A549 (cell line): ENCODE measurements around the gene RETREG1. TPM values are rescaled to one million over a fixed set of nuclear protein-coding genes. Genes with fewer than 3 reads are reported as not detected.

Experiments used
- ATAC-seq, 2 experiments: fragments of 200-7000 bp in 1 of 2; fragments of >200 bp in 1 of 2; cut with Nextera tagmentation in 1 of 2; cut with Tn5 transposase in 1 of 2; 3 replicates each; pipeline versions ENCODE4 v1.8.0 to v1.9.1; 2018 to 2020; ENCODE audit warnings: mild to moderate bottlenecking in 1 of 2, moderate library complexity in 1 of 2
- CTCF ChIA-PET: fragments of 300-600 bp; sonication (Branson Sonifier 250); formaldehyde crosslinking; extraction: SDS; loops from one replicate; lab custom pipeline; 2021; ENCODE audit warnings: antibody characterized with exemption, inconsistent platforms; lab: Yijun Ruan, JAX
- POLR2A ChIA-PET: fragments of 350-600 bp; formaldehyde crosslinking; extraction: SDS; loops from one replicate; lab custom pipeline; 2021; ENCODE audit warnings: antibody characterized with exemption, inconsistent platforms; lab: Yijun Ruan, JAX
- DNase-seq, 2 experiments: peaks; one replicate each; pipeline versions ENCODE4 v3.0.0 to v3.0.0-alpha.2; 2011 to 2016; ENCODE audit warnings: low read depth in 1 of 2, low spot score in 1 of 2
- FAIRE-seq: peaks from 2 replicates; lab custom pipeline; 2011; peaks lifted over from hg19 to GRCh38; lab: Jason Lieb, UNC
- H3K27ac ChIP-seq, 2 experiments: fragments of >200 bp; sonication (Bioruptor Twin); formaldehyde crosslinking; 3 replicates each; pipeline ENCODE4 v1.5.1; 2016 to 2017
- H3K4me1 ChIP-seq: fragments of >200 bp; sonication (Bioruptor Twin); formaldehyde crosslinking; 3 replicates; pipeline ENCODE4 v1.6.1; 2016
- H3K4me2 ChIP-seq: fragments of >200 bp; sonication (Bioruptor Twin); formaldehyde crosslinking; 3 replicates; pipeline ENCODE4 v1.6.1; 2016
- H3K4me3 ChIP-seq: fragments of >200 bp; sonication (Bioruptor Twin); formaldehyde crosslinking; 3 replicates; pipeline ENCODE4 v1.5.1; 2016
- H3K9me3 ChIP-seq: fragments of >200 bp; sonication (Bioruptor Twin); formaldehyde crosslinking; 3 replicates; pipeline ENCODE4 v1.6.1; 2016
- BHLHE40 ChIP-seq: IDR thresholded peaks from 2 replicates; pipeline ENCODE4 v1.6.1; 2012; ENCODE audit warnings: low read depth, low read length, inconsistent platforms
- CBX8 ChIP-seq: fragments of 200-600 bp; sonication (generic); IDR thresholded peaks from 2 replicates; pipeline ENCODE4 v1.6.1; 2016
- CEBPB ChIP-seq, 2 experiments: fragments of >200 bp in 1 of 2; sonication (Bioruptor Twin) in 1 of 2; formaldehyde crosslinking in 1 of 2; IDR thresholded peaks; 2 replicates each; pipeline ENCODE4 v1.6.1; 2012 to 2016
- CHD4 ChIP-seq: fragments of 200-600 bp; sonication (generic); IDR thresholded peaks from 2 replicates; pipeline ENCODE4 v1.6.1; 2016; ENCODE audit warnings: antibody characterized with exemption, mild to moderate bottlenecking, borderline replicate concordance
- EHF ChIP-seq: fragments of 250-450 bp; sonication (Bioruptor Pico); IDR thresholded peaks from 2 replicates; pipeline ENCODE4 v1.5.0; 2020; ENCODE audit warnings: mild to moderate bottlenecking
- FOSB ChIP-seq: fragments of 250-450 bp; sonication (Bioruptor Pico); IDR thresholded peaks from 2 replicates; pipeline ENCODE4 v1.5.0; 2020; ENCODE audit warnings: mild to moderate bottlenecking, moderate library complexity
- FOSL2 ChIP-seq, 2 experiments: fragments of 450-650 bp in 1 of 2; fragments of >200 bp in 1 of 2; sonication (Bioruptor Twin) in 1 of 2; formaldehyde crosslinking; IDR thresholded peaks; 2 replicates each; pipeline versions ENCODE4 v1.5.0 to v1.6.1; 2016 to 2020; ENCODE audit warnings: mild to moderate bottlenecking in 1 of 2, moderate library complexity in 1 of 2
- KDM1A ChIP-seq: fragments of 200-600 bp; sonication (generic); IDR thresholded peaks from 2 replicates; pipeline ENCODE4 v1.6.1; 2016; ENCODE audit warnings: low read depth, mild to moderate bottlenecking
- KDM5A ChIP-seq: fragments of 200-600 bp; sonication (generic); IDR thresholded peaks from 2 replicates; pipeline ENCODE4 v1.6.1; 2016; ENCODE audit warnings: antibody characterized with exemption, mild to moderate bottlenecking
- MAZ ChIP-seq: fragments of 150-350 bp; IDR thresholded peaks from 2 replicates; pipeline ENCODE4 v1.6.1; 2014; ENCODE audit warnings: antibody characterized with exemption, low read depth, low read length, borderline replicate concordance
- MYC ChIP-seq: IDR thresholded peaks from 2 replicates; pipeline ENCODE4 v1.6.1; 2012; ENCODE audit warnings: mild to moderate bottlenecking, inconsistent platforms, low read length, improper control_type of control experiment, borderline replicate concordance
- NFE2L2 ChIP-seq: fragments of 150-350 bp; conservative IDR thresholded peaks from 2 replicates; pipeline ENCODE4 v1.6.1; 2014; ENCODE audit warnings: low read length
- NR3C1 ChIP-seq: fragments of >200 bp; sonication (Bioruptor Twin); formaldehyde crosslinking; IDR thresholded peaks from 3 replicates; pipeline ENCODE4 v1.6.1; 2017
- RAD21 ChIP-seq, 2 experiments: fragments of >200 bp in 1 of 2; sonication (Bioruptor Twin) in 1 of 2; formaldehyde crosslinking in 1 of 2; IDR thresholded peaks in 1 of 2; conservative IDR thresholded peaks in 1 of 2; 2 replicates in 1 of 2; 3 replicates in 1 of 2; pipeline ENCODE4 v1.6.1; 2012 to 2018; ENCODE audit warnings: inconsistent platforms in 1 of 2
- RARB ChIP-seq: fragments of 250-450 bp; sonication (Bioruptor Pico); IDR thresholded peaks from 2 replicates; pipeline ENCODE4 v1.8.0; 2021; ENCODE audit warnings: mild to moderate bottlenecking, moderate library complexity
- RFX5 ChIP-seq: fragments of 450-650 bp; IDR thresholded peaks from 2 replicates; pipeline ENCODE4 v1.7.1; 2014; ENCODE audit warnings: antibody characterized with exemption, mild to moderate bottlenecking, moderate library complexity
- SREBF2 ChIP-seq: fragments of 450-650 bp; IDR thresholded peaks from 2 replicates; pipeline ENCODE4 v1.6.1; 2014; ENCODE audit warnings: mild to moderate bottlenecking, moderate library complexity
- TFCP2L1 ChIP-seq: fragments of 250-450 bp; sonication (Bioruptor Pico); IDR thresholded peaks from 2 replicates; pipeline ENCODE4 v1.5.0; 2021; ENCODE audit warnings: mild to moderate bottlenecking
- TP53 ChIP-seq: fragments of 250-450 bp; sonication (Bioruptor Pico); IDR thresholded peaks from 2 replicates; pipeline ENCODE4 v1.5.0; 2021; ENCODE audit warnings: mild to moderate bottlenecking, moderate library complexity
- ZFP36 ChIP-seq: fragments of 450-650 bp; IDR thresholded peaks from 2 replicates; pipeline ENCODE4 v1.6.1; 2014; ENCODE audit warnings: borderline replicate concordance; ENCODE audit not compliant: partially characterized antibody
- WGBS: methylation state at CpG from one replicate; pipeline ENCODE4 v1.1.6; 2017; ENCODE audit errors: missing lambda C conversion rate; 5-methylcytosine and 5-hydroxymethylcytosine counted together
- polyA plus RNA-seq, 4 experiments: library from polyadenylated mRNA; depleted of rRNA in 3 of 4; stranded (reverse); fragments of >200 nt; fragmentation: RNase III in 1 of 4; extraction: RNeasy Plus Mini Kit Qiagen cat#74134 plus additional on column Dnase treatment in 1 of 4; gene quantifications; 2 replicates in 3 of 4; 3 replicates in 1 of 4; pipeline ENCODE4 v1.2.3, GENCODE V29; 2011 to 2017
- TF ChIP-seq, protein P1 (sequence below): IDR thresholded peaks from 2 replicates; pipeline ENCODE4 v1.6.1; 2012; ENCODE audit warnings: low read depth, borderline replicate concordance
- TF ChIP-seq, protein P2 (sequence below): fragments of 450-650 bp; IDR thresholded peaks from 2 replicates; pipeline ENCODE4 v1.6.1; 2014; ENCODE audit warnings: antibody characterized with exemption
- TF ChIP-seq, protein P3 (sequence below): IDR thresholded peaks from 2 replicates; pipeline ENCODE4 v1.6.1; 2012
- TF ChIP-seq, protein P4 (sequence below): IDR thresholded peaks from 2 replicates; pipeline ENCODE4 v1.6.1; 2012
- TF ChIP-seq, protein P5 (sequence below): fragments of 150-350 bp; IDR thresholded peaks from 2 replicates; pipeline ENCODE4 v1.6.1; 2014; ENCODE audit warnings: low read depth, mild to moderate bottlenecking, low read length

RETREG1 gene
- polyA plus RNA-seq, 2 of the 4 experiments (the other 2 are of a cell fraction): 2.1 to 3.4 TPM

DNA sequence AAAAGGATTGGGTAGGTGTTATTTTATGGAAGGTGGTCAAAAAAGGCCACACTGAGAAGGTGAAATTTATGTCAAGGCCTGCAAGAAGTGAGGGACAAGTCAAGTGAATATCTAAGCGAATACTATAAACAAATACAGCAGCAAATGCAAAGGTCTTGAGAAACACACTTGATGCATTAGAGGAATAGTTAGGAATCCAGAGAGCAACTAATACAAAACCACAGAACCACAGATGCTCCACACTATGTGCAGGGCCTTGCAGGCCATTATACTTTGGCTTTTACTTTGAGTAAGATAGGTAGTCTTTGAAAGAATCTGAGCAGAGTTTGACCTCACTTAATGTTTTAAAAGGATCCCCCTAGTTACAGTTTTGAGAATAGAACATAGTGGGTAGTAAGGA, 155.8 kb downstream of the RETREG1 start (continued):
- no peak for TF ChIP-seq FOSB
- no peak for TF ChIP-seq ZFP36
- no peak for TF ChIP-seq KDM1A
- TF ChIP-seq CHD4: no peak
- TF ChIP-seq MAZ: no peak
- no peak for TF ChIP-seq CEBPB (IDR thresholded peaks at IDR 0.05)

DNA sequence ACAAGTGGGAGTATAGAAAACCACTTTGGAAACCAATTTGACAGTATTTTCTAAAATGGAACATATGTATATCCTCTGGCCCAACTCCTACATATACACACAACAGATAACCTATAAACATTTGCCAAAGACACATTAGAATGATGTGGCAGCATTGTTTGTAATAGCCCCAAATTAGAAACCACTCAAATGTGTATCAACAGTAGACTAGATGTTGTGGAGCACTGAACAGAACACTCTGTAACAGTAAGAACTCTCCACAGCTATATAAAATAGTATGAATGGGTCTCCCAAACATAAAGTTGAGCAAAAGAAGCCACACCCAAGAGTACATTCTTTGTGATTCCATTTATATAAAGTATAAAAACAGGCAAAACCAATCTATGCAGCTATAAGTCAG, 157.3 kb downstream of the RETREG1 start:
- Histone ChIP-seq H3K4me1 (peaks cover 31% of the 10 kb centered on the region), H3K4me3 (no peak overlapping the region), H3K27ac (no peak overlapping the region), H3K9me3 (no peaks in the 10 kb centered on the region), H3K4me2 (no peak overlapping the region)
- CTCF ChIA-PET: no interaction called here
- DNase-seq: no peak
- ATAC-seq: no peak
- POLR2A ChIA-PET: no interaction called here
- TF ChIP-seq, protein P1, sequence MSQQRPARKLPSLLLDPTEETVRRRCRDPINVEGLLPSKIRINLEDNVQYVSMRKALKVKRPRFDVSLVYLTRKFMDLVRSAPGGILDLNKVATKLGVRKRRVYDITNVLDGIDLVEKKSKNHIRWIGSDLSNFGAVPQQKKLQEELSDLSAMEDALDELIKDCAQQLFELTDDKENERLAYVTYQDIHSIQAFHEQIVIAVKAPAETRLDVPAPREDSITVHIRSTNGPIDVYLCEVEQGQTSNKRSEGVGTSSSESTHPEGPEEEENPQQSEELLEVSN: no peak
- TF ChIP-seq SREBF2 (no peak), RARB (CRISPR knock-in tag) (no peak), NFE2L2 (no peak), EHF (no peak), KDM5A (no peak), FOSL2 (IDR thresholded peaks at IDR 0.05) (no peak), FOSL2 (CRISPR knock-in tag; IDR thresholded peaks at IDR 0.05) (no peak), RFX5 (no peak), TP53 (CRISPR knock-in tag) (no peak), RAD21 (conservative IDR thresholded peaks at IDR 0.05 in 1 of 2, IDR thresholded peaks at IDR 0.05 in 1 of 2) (no peak), CEBPB (IDR thresholded peaks at IDR 0.05) (no peak), CBX8 (no peak), TFCP2L1 (CRISPR knock-in tag) (no peak), MYC (no peak), BHLHE40 (no peak), KDM1A (no peak)
- TF ChIP-seq, protein P2, sequence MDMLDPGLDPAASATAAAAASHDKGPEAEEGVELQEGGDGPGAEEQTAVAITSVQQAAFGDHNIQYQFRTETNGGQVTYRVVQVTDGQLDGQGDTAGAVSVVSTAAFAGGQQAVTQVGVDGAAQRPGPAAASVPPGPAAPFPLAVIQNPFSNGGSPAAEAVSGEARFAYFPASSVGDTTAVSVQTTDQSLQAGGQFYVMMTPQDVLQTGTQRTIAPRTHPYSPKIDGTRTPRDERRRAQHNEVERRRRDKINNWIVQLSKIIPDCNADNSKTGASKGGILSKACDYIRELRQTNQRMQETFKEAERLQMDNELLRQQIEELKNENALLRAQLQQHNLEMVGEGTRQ: no peak
- TF ChIP-seq, protein P3, sequence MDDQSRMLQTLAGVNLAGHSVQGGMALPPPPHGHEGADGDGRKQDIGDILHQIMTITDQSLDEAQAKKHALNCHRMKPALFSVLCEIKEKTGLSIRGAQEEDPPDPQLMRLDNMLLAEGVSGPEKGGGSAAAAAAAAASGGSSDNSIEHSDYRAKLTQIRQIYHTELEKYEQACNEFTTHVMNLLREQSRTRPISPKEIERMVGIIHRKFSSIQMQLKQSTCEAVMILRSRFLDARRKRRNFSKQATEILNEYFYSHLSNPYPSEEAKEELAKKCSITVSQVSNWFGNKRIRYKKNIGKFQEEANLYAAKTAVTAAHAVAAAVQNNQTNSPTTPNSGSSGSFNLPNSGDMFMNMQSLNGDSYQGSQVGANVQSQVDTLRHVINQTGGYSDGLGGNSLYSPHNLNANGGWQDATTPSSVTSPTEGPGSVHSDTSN: no peak
- TF ChIP-seq, protein P4, sequence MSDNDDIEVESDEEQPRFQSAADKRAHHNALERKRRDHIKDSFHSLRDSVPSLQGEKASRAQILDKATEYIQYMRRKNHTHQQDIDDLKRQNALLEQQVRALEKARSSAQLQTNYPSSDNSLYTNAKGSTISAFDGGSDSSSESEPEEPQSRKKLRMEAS: no peak
- TF ChIP-seq, protein P5, sequence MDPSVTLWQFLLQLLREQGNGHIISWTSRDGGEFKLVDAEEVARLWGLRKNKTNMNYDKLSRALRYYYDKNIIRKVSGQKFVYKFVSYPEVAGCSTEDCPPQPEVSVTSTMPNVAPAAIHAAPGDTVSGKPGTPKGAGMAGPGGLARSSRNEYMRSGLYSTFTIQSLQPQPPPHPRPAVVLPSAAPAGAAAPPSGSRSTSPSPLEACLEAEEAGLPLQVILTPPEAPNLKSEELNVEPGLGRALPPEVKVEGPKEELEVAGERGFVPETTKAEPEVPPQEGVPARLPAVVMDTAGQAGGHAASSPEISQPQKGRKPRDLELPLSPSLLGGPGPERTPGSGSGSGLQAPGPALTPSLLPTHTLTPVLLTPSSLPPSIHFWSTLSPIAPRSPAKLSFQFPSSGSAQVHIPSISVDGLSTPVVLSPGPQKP: no peak
- FAIRE-seq: no peak

DNA sequence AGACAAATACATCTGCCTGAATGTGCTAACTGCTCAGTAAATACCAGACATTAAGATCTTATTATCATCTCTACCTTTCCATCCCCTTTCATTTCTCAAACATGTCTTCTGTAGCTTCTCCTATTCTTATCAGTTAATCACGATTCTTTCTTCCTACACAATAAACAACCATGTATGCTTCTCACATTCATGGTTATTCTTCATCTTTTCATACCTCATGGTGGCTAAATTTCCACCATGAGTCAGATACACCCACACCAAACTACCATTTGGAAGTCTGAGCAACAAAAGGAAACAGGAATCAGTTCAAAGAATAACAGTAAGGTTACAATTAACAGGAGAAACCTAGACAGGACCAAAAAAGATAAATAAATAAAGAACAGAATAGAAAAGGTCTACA, 158.9 kb downstream of the RETREG1 start:
- peaks cover 15% of the 10 kb centered on the region; the same call in 2 of the 3 replicates for H3K4me1 ChIP-seq
- ATAC-seq: no peak
- WGBS: 59% methylated on average over 1 of the region's 1 CpG
- TF ChIP-seq TP53 (CRISPR knock-in tag) (no peak), NR3C1 (no peak)
- ChIA-PET POLR2A (no interaction called here), CTCF (interaction anchor here (0.8 to 4.0 kb wide), 7 partner anchors 9 to 757 kb away, joined by 3 to 34 read pairs (median 9); no protein-coding TSS in a partner anchor)
- DNase-seq: no peak
- H3K4me3 ChIP-seq: no peak overlapping the region
- no peak overlapping the region for H3K27ac ChIP-seq
- H3K4me2 ChIP-seq: no peak overlapping the region
- FAIRE-seq: no peak
- no peaks in the 10 kb centered on the region for H3K9me3 ChIP-seq
